Left ventricle myocardium inferior (tissue), 1 donor: Measurements from ENCODE around the gene SERINC5. TPM values are rescaled to one million over a fixed set of nuclear protein-coding genes. Genes with fewer than 3 reads are reported as not detected.
"Not testable (repeated sequence)": the region's sequence is repeated elsewhere in the genome, so short reads cannot be mapped to it uniquely, and the experiment has no call there.

Experiments used
- DNase-seq: peaks from one replicate; pipeline ENCODE4 v3.0.0-alpha.2; 2020
- H3K27ac ChIP-seq: fragments of 200-600 bp; replicated peaks from 2 replicates; pipeline ENCODE4 v1.8.0; 2021
- H3K27me3 ChIP-seq: fragments of 200-600 bp; 2 replicates; pipeline ENCODE4 v1.8.0; 2021; ENCODE audit warnings: low read depth
- H3K36me3 ChIP-seq: fragments of 200-600 bp; 2 replicates; pipeline ENCODE4 v1.8.0; 2021
- H3K4me1 ChIP-seq: fragments of 200-600 bp; 2 replicates; pipeline ENCODE4 v1.8.0; 2021
- H3K4me3 ChIP-seq: fragments of 200-600 bp; 2 replicates; pipeline ENCODE4 v1.8.0; 2021; ENCODE audit warnings: mild to moderate bottlenecking, moderate library complexity
- H3K9me3 ChIP-seq: fragments of 200-600 bp; replicated peaks from 2 replicates; pipeline ENCODE4 v1.8.0; 2021
- CTCF ChIP-seq: fragments of 200-600 bp; IDR thresholded peaks from 2 replicates; pipeline ENCODE4 v1.8.0; 2021; ENCODE audit warnings: antibody characterized with exemption, mild to moderate bottlenecking, borderline replicate concordance
- intact Hi-C: fragments of 100-400 bp; cut with micrococcal nuclease; formaldehyde crosslinking; loops from one replicate; pipeline ENCODE4 v1.11.0; 2022
- total RNA-seq: library from RNA; stranded (reverse); fragmentation: NEBNext Ultra II Directional; extraction: Animal tissue kit (Norgen Biotek cat#: 25700); gene quantifications from one replicate; pipeline ENCODE4 v1.2.1, GENCODE V29; 2021
- donor health status: DM: no; HTN: yes; CAD: no; lungs with severe emphysema.

Gene SERINC5
- total RNA-seq, 1 donor from 2014 or later: 12.2 TPM

GRCh38 chr5:80117446-80117845, 138.4 kb downstream of the SERINC5 start:
- peaks cover 4% of the 10 kb centered on the region for H3K9me3 ChIP-seq
- DNase-seq: no peak
- H3K4me3 ChIP-seq: no peak overlapping the region
- H3K27ac ChIP-seq: no peak overlapping the region
- intact Hi-C loops: no loop called here
- peaks cover 8% of the 10 kb centered on the region for H3K4me1 ChIP-seq
- H3K36me3 ChIP-seq: no peaks in the 10 kb centered on the region
- TF ChIP-seq CTCF: no peak
- H3K27me3 ChIP-seq: no peaks in the 10 kb centered on the region

GRCh38 chr5:80116465-80116864, 139.4 kb downstream of the SERINC5 start:
- H3K9me3 ChIP-seq: peaks cover 4% of the 10 kb centered on the region
- intact Hi-C loops: no loop called here
- H3K27ac ChIP-seq: no peak overlapping the region
- H3K4me1 ChIP-seq: peaks cover 8% of the 10 kb centered on the region
- no peaks in the 10 kb centered on the region for H3K36me3 ChIP-seq
- H3K4me3 ChIP-seq: no peak overlapping the region
- DNase-seq: no peak
- no peaks in the 10 kb centered on the region for H3K27me3 ChIP-seq
- no peak for TF ChIP-seq CTCF

- intact Hi-C loops: no loop called here
- H3K36me3 ChIP-seq: no peaks in the 10 kb centered on the region
- no peak for DNase-seq
- H3K27ac ChIP-seq: no peak overlapping the region
- no peak for TF ChIP-seq CTCF
- H3K4me3 ChIP-seq: no peak overlapping the region
- peaks cover 4% of the 10 kb centered on the region for H3K9me3 ChIP-seq
- H3K4me1 ChIP-seq: peaks cover 8% of the 10 kb centered on the region
- no peaks in the 10 kb centered on the region for H3K27me3 ChIP-seq
These were observed 139.8 kb downstream of the SERINC5 start for GRCh38 chr5:80116000-80116399.

GRCh38 chr5:80114860-80115259, 141.0 kb downstream of the SERINC5 start:
- Histone ChIP-seq H3K9me3 (peaks cover 4% of the 10 kb centered on the region), H3K27me3 (no peaks in the 10 kb centered on the region), H3K4me1 (peaks cover 15% of the 10 kb centered on the region), H3K4me3 (no peak overlapping the region), H3K36me3 (no peaks in the 10 kb centered on the region), H3K27ac (no peak overlapping the region)
- no peak for DNase-seq
- no peak for TF ChIP-seq CTCF
- intact Hi-C loops: no loop called here

GRCh38 chr5:80111376-80111990, 144.4 kb downstream of the SERINC5 start:
- H3K27me3 ChIP-seq, DNase-seq, intact Hi-C loops, H3K36me3 ChIP-seq, H3K4me3 ChIP-seq, H3K9me3 ChIP-seq, H3K27ac ChIP-seq: not testable (repeated sequence)
- H3K4me1 ChIP-seq: peaks cover 18% of the 10 kb centered on the region

- intact Hi-C loops: no loop called here
- H3K9me3 ChIP-seq: no peaks in the 10 kb centered on the region
- H3K27me3 ChIP-seq: no peaks in the 10 kb centered on the region
- peaks cover 24% of the 10 kb centered on the region for H3K4me1 ChIP-seq
- peak; percentile 60 for DNase-seq
- H3K36me3 ChIP-seq: no peaks in the 10 kb centered on the region
- no peak for TF ChIP-seq CTCF
- peak overlapping the region; percentile 36 for H3K4me3 ChIP-seq
- H3K27ac ChIP-seq: peak overlapping the region; percentile 73
These were observed 146.0 kb downstream of the SERINC5 start for GRCh38 chr5:80109646-80110478.
